Activated T-helper 1 cell treated with anti-CD3 and anti-CD28 coated beads, Interleukin-12 subunit alpha, Interleukin-12 subunit beta, Interleukin-2, Interleukin-4 antibody, amounts not matched to agents 30 ng/mL and 10 ng/mL and 1 ng/mL, durations not matched to agents 14 hours and 24 hours and 36 hours (primary cell): ENCODE measurements around the gene FOXL1. TPM values are rescaled to one million over a fixed set of nuclear protein-coding genes. Genes with fewer than 3 reads are reported as not detected.

Experiments used
- DNase-seq: peaks from one replicate; pipeline ENCODE4 v3.0.0; 2021; ENCODE audit warnings: low spot score
- H3K27ac Mint-ChIP-seq: one replicate; pipeline ENCODE4 v1.8.0; 2021; ENCODE audit warnings: mild to moderate bottlenecking, mixed read lengths
- H3K27me3 Mint-ChIP-seq: one replicate; pipeline ENCODE4 v1.8.0; 2022; ENCODE audit warnings: mild to moderate bottlenecking, moderate library complexity, mixed read lengths; ENCODE audit not compliant: insufficient read depth
- H3K36me3 Mint-ChIP-seq: one replicate; pipeline ENCODE4 v1.8.0; 2021; ENCODE audit warnings: low read depth, mixed read lengths
- H3K4me1 Mint-ChIP-seq: one replicate; pipeline ENCODE4 v1.8.0; 2021; ENCODE audit warnings: low read depth, mixed read lengths
- H3K4me3 Mint-ChIP-seq: one replicate; pipeline ENCODE4 v1.8.0; 2021; ENCODE audit warnings: mild to moderate bottlenecking, moderate library complexity, mixed read lengths
- H3K9me3 Mint-ChIP-seq: one replicate; pipeline ENCODE4 v1.8.0; 2021; ENCODE audit warnings: mixed read lengths
- intact Hi-C: fragments of 100-400 bp; cut with micrococcal nuclease; formaldehyde crosslinking; loops from one replicate; pipeline ENCODE4 v1.15.1; 2024
- total RNA-seq: library from RNA; stranded (reverse); gene quantifications from 2 replicates; pipeline ENCODE4 v1.2.3, GENCODE V29; 2022

Gene FOXL1
- total RNA-seq, 1 donor from 2014 or later, result not detected

- intact Hi-C loops, result no loop called here
Measured at GRCh38 chr16:86598607-86599565, 20.5 kb downstream of the FOXL1 start.

DNA sequence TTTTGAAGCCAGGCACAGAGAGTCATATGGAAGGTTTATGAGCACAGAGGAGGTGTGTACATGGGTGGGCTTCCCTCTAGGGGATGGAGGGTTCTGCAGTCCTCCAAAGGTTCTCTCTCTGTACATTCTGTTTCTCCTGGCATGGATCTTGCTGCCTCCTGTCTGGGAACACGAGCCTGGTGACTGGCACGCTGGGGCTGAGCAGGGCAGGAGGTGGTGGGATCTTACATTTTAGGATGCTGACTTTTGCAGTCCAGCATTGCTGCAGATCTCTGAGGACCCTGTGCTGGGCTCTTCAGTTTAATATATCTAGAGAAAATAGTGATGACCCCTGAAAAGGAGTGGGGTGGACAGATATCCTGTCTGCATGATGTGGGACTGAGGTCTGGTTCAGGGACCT is 23.0 kb downstream of the FOXL1 start:
- DNase-seq, result no peak
- intact Hi-C loops, result loop anchor here (5.0 kb wide), 1 partner anchor 146 kb away; no protein-coding TSS in a partner anchor
- peaks cover 17% of the 10 kb centered on the region for H3K27me3 Mint-ChIP-seq
- no peak overlapping the region for H3K4me3 Mint-ChIP-seq
- no peaks in the 10 kb centered on the region for H3K36me3 Mint-ChIP-seq
- H3K27ac Mint-ChIP-seq, result no peak overlapping the region
- H3K9me3 Mint-ChIP-seq, result peaks cover 5% of the 10 kb centered on the region
- peaks cover 12% of the 10 kb centered on the region for H3K4me1 Mint-ChIP-seq

More at GRCh38 chr16:86598607-86599565, 20.5 kb downstream of the FOXL1 start:
- H3K27ac Mint-ChIP-seq, result no peak overlapping the region
- H3K9me3 Mint-ChIP-seq, result no peaks in the 10 kb centered on the region
- H3K36me3 Mint-ChIP-seq, result no peaks in the 10 kb centered on the region
- no peak overlapping the region for H3K4me3 Mint-ChIP-seq
- no peak for DNase-seq
- H3K27me3 Mint-ChIP-seq, result peaks cover 22% of the 10 kb centered on the region
- no peaks in the 10 kb centered on the region for H3K4me1 Mint-ChIP-seq

GRCh38 chr16:86602521-86602920 is 24.2 kb downstream of the FOXL1 start:
- DNase-seq, result no peak
- intact Hi-C loops, result loop anchor here (5.0 kb wide), 1 partner anchor 145 kb away; no protein-coding TSS in a partner anchor
- Mint-ChIP-seq H3K27me3 (peaks cover 15% of the 10 kb centered on the region), H3K4me3 (no peak overlapping the region), H3K4me1 (peaks cover 12% of the 10 kb centered on the region), H3K27ac (no peak overlapping the region), H3K36me3 (no peaks in the 10 kb centered on the region), H3K9me3 (peaks cover 5% of the 10 kb centered on the region)

GRCh38 chr16:86604436-86605193 is 26.3 kb downstream of the FOXL1 start:
- Mint-ChIP-seq H3K4me3 (peak overlapping the region; percentile 83), H3K4me1 (peaks cover 12% of the 10 kb centered on the region), H3K27ac (peak overlapping the region; percentile 6), H3K36me3 (no peaks in the 10 kb centered on the region), H3K27me3 (peaks cover 8% of the 10 kb centered on the region), H3K9me3 (peaks cover 5% of the 10 kb centered on the region)
- intact Hi-C loops, result loop anchor here (1.0 to 5.0 kb wide), 2 partner anchors 60 to 143 kb away; no protein-coding TSS in a partner anchor
- peak; percentile 43 for DNase-seq

GRCh38 chr16:86605950-86606349 is 27.6 kb downstream of the FOXL1 start:
- peaks cover 5% of the 10 kb centered on the region for H3K9me3 Mint-ChIP-seq
- H3K4me3 Mint-ChIP-seq, result peak overlapping the region; percentile 24
- no peaks in the 10 kb centered on the region for H3K36me3 Mint-ChIP-seq
- intact Hi-C loops, result no loop called here
- no peak for DNase-seq
- H3K27me3 Mint-ChIP-seq, result peaks cover 2% of the 10 kb centered on the region
- peaks cover 12% of the 10 kb centered on the region for H3K4me1 Mint-ChIP-seq
- H3K27ac Mint-ChIP-seq, result no peak overlapping the region

DNA sequence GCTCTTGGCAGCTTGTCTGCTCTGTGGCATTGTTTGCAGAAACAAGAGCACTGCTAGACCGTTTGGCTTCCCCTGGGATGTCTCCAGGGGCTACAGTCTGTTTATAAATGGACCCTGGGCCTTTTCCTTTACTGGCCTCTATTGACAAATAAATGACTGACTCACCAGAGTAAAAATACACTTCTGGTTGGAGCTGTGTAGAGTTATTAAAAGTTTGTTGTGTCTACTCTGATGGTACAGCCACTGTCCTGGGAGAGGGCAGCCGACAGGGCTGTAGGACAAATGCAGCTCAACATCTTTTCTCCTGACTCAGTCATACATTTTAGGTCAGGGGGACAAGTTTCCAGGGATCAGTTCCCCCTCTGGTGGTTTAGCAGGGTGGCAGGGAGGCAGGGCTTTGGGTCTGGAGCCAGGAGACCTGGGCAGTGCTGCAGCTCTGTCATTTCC is 30.0 kb downstream of the FOXL1 start:
- H3K4me3 Mint-ChIP-seq, result no peak overlapping the region
- peaks cover 12% of the 10 kb centered on the region for H3K4me1 Mint-ChIP-seq
- no peak overlapping the region for H3K27ac Mint-ChIP-seq
- H3K27me3 Mint-ChIP-seq, result peaks cover 6% of the 10 kb centered on the region
- intact Hi-C loops, result no loop called here
- H3K36me3 Mint-ChIP-seq, result no peaks in the 10 kb centered on the region
- peaks cover 5% of the 10 kb centered on the region for H3K9me3 Mint-ChIP-seq
- DNase-seq, result no peak

DNA sequence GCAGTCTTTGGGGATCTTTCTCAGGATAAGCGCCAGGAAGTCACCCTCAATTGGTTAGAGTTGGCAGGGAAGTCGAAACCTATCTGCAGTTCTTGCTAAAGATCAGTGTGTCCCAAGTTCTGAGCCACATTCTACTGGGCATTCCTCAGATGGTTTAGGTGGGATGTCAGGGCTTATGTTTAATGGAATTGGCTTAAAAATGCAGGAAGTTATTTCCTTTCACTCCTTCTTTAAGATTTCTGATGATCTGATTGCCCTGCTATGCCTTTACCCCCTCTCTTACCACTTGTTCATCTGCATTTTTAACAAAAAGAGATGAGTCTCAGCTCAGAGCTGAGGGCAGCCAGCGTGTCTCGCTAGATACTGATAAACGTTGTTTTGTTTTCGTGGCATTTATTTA is 30.8 kb downstream of the FOXL1 start:
- Mint-ChIP-seq H3K36me3 (no peaks in the 10 kb centered on the region), H3K4me3 (no peak overlapping the region), H3K27me3 (peaks cover 6% of the 10 kb centered on the region), H3K4me1 (peaks cover 12% of the 10 kb centered on the region), H3K27ac (no peak overlapping the region), H3K9me3 (peaks cover 3% of the 10 kb centered on the region)
- intact Hi-C loops, result no loop called here
- DNase-seq, result no peak

GRCh38 chr16:86609661-86610060 is 31.3 kb downstream of the FOXL1 start:
- peaks cover 6% of the 10 kb centered on the region for H3K27me3 Mint-ChIP-seq
- no peak for DNase-seq
- peaks cover 6% of the 10 kb centered on the region for H3K4me1 Mint-ChIP-seq
- no peaks in the 10 kb centered on the region for H3K36me3 Mint-ChIP-seq
- H3K27ac Mint-ChIP-seq, result no peak overlapping the region
- no peak overlapping the region for H3K4me3 Mint-ChIP-seq
- H3K9me3 Mint-ChIP-seq, result no peaks in the 10 kb centered on the region
- intact Hi-C loops, result no loop called here

DNA sequence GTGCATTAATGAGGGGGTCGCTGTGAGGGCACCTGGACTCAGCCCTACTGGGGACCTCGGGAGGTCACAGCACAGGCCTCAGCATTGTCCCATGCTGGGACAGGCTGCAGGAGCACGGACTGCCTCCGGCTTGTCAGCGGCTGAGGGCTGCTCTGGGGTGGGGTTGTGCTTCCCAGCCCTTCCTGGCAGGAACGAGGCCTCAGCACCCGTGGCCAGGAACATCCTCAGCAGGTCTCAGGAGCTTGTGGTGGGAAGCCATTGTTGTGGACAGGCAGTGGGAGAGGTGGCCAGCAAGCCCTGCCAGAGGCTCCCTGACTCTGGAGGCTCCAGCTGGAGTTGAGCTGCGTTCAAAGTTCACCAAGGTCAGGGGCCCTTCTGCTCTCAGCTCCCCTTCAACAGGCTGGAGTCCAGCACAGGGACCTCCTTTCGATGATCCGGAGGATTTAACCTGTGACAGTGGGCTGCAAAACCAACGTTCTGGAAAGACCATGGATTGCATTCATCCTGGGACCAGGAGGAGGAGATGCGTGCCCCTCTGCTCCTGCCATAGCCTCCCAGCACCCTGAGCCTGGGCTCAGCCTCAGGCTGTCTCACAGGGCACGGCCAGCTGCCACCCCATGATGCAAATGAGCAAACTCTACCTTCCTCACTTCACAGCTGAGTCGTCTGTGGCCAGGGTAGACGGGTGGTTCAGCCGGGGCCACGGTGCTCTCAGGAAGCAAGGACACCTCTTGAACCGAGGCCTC is 32.6 kb downstream of the FOXL1 start:
- Mint-ChIP-seq H3K9me3 (no peaks in the 10 kb centered on the region), H3K4me3 (no peak overlapping the region), H3K27me3 (peaks cover 9% of the 10 kb centered on the region), H3K27ac (no peak overlapping the region), H3K4me1 (no peaks in the 10 kb centered on the region), H3K36me3 (no peaks in the 10 kb centered on the region)
- no peak for DNase-seq
- intact Hi-C loops, result no loop called here

GRCh38 chr16:86611525-86611855 is 33.1 kb downstream of the FOXL1 start:
- intact Hi-C loops, result no loop called here
- Mint-ChIP-seq H3K4me3 (no peak overlapping the region), H3K36me3 (no peaks in the 10 kb centered on the region), H3K27ac (no peak overlapping the region), H3K27me3 (peaks cover 9% of the 10 kb centered on the region), H3K9me3 (no peaks in the 10 kb centered on the region), H3K4me1 (no peaks in the 10 kb centered on the region)
- DNase-seq, result no peak

DNA sequence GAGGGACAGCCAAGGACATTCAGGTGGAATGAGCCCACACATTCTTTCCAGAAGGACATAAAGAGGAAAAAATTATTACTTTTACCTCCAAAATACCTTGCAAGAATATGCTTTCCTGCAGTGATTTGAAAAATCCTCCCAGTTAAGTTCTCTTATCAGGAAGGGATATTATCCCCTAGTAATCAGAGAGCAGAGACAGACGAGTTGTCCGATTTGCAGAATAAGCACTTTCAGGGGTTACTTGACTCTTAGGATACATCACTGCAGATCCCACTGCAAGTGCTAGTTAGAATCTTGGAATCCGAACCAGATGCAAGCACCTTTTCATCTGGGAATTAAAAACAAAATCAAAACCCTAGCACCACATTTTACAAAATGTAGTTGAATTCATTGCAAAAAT is 33.6 kb downstream of the FOXL1 start:
- Mint-ChIP-seq H3K27ac (no peak overlapping the region), H3K27me3 (peaks cover 9% of the 10 kb centered on the region), H3K4me3 (no peak overlapping the region), H3K36me3 (no peaks in the 10 kb centered on the region), H3K9me3 (no peaks in the 10 kb centered on the region), H3K4me1 (no peaks in the 10 kb centered on the region)
- DNase-seq, result no peak
- intact Hi-C loops, result no loop called here

DNA sequence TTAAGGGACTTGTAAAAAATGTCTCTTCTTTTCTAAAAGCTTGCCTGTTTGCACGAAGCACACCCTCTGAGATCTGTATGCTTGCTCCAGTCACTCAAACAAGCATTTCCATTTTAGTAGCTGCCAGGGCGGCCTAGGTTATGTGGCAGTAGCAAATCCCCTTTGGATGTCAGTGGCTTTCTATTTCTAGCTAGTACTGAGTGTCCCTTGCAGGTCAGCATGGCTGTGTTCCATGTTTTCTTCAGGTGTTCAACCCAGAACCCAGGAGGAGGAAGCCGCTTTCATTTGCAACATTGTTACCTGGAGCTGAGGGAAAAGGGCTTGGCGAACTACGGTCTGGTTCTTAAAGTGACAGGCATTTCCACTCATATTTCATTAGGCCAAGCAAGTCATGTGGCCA is 36.4 kb downstream of the FOXL1 start:
- DNase-seq, result no peak
- Mint-ChIP-seq H3K36me3 (no peaks in the 10 kb centered on the region), H3K4me3 (no peak overlapping the region), H3K27ac (no peak overlapping the region), H3K27me3 (peaks cover 9% of the 10 kb centered on the region), H3K4me1 (no peaks in the 10 kb centered on the region), H3K9me3 (no peaks in the 10 kb centered on the region)
- intact Hi-C loops, result no loop called here
